PC-3 (cell line): ENCODE data around the gene DCTN2. TPM values are rescaled to one million over a fixed set of nuclear protein-coding genes. Genes with fewer than 3 reads are reported as not detected.

Source experiments
- ATAC-seq: fragments of 200-7000 bp; cut with Tn5 transposase; 2 replicates; pipeline ENCODE4 v1.9.1; 2020; ENCODE audit warnings: mild to moderate bottlenecking, moderate library complexity
- BruUV-seq: library from RNA; stranded (reverse); fragments of 400-500 nt; replicated peaks from 2 replicates; lab custom pipeline; 2021; lab: Mats Ljungman, UMichigan
- CTCF ChIA-PET: fragments of 300-600 bp; sonication (Branson Sonifier 250); formaldehyde crosslinking; loops from one replicate; lab custom pipeline; 2022; ENCODE audit warnings: antibody characterized with exemption; lab: Charles Lee
- POLR2A ChIA-PET: fragments of 300-600 bp; sonication (Branson Sonifier 250); formaldehyde crosslinking; loops from one replicate; lab custom pipeline; 2022; ENCODE audit warnings: antibody characterized with exemption; ENCODE audit not compliant: unreplicated experiment; lab: Charles Lee
- DNase-seq: peaks from one replicate; pipeline ENCODE4 v3.0.0-alpha.2; 2015
- H2AFZ ChIP-seq: fragments of 300-600 bp; sonication (generic); 2 replicates; pipeline ENCODE4 v1.6.0; 2016; ENCODE audit warnings: antibody characterized with exemption, low read length
- H3F3A ChIP-seq: fragments of 300-600 bp; sonication (generic); one replicate; pipeline ENCODE4 v1.6.0; 2017; ENCODE audit warnings: antibody characterized with exemption, low read length, control low read depth, mild to moderate bottlenecking; ENCODE audit not compliant: unreplicated experiment
- H3K27ac ChIP-seq: fragments of 300-600 bp; sonication (generic); 2 replicates; pipeline ENCODE4 v1.5.1; 2016; ENCODE audit warnings: mild to moderate bottlenecking, low read length
- H3K27me3 ChIP-seq: fragments of 300-600 bp; sonication (generic); 2 replicates; pipeline ENCODE4 v1.6.1; 2016; ENCODE audit warnings: low read length, mixed read lengths
- H3K36me3 ChIP-seq: fragments of 300-600 bp; sonication (generic); 2 replicates; pipeline ENCODE4 v1.6.1; 2016; ENCODE audit warnings: low read depth, mixed run types, low read length, mixed read lengths
- H3K4me1 ChIP-seq: fragments of 300-600 bp; sonication (generic); 2 replicates; pipeline ENCODE4 v1.5.1; 2016; ENCODE audit warnings: low read length; ENCODE audit not compliant: insufficient read depth
- H3K4me2 ChIP-seq: fragments of 300-600 bp; sonication (generic); 2 replicates; pipeline ENCODE4 v1.6.0; 2016; ENCODE audit warnings: low read length
- H3K4me3 ChIP-seq: fragments of 300-600 bp; sonication (generic); 2 replicates; pipeline ENCODE4 v1.5.1; 2016; ENCODE audit warnings: mild to moderate bottlenecking, low read length, mixed read lengths
- H3K79me2 ChIP-seq: fragments of 300-600 bp; sonication (generic); 2 replicates; pipeline ENCODE4 v1.6.1; 2017; ENCODE audit warnings: low read length, mixed read lengths
- H3K9ac ChIP-seq: fragments of 300-600 bp; sonication (generic); 2 replicates; pipeline ENCODE4 v1.6.0; 2016; ENCODE audit warnings: mild to moderate bottlenecking, low read length
- H3K9me2 ChIP-seq: fragments of 300-600 bp; sonication (generic); replicated peaks from 2 replicates; pipeline ENCODE4 v1.6.1; 2016; ENCODE audit warnings: mixed run types, low read length, mixed read lengths
- H3K9me3 ChIP-seq: fragments of 300-600 bp; sonication (generic); 2 replicates; pipeline ENCODE4 v1.6.1; 2016; ENCODE audit warnings: low read length, mixed read lengths
- H4K20me1 ChIP-seq: fragments of 300-600 bp; sonication (generic); 2 replicates; pipeline ENCODE4 v1.6.1; 2016; ENCODE audit warnings: low read length, mixed read lengths
- EZH2 ChIP-seq: fragments of 300-600 bp; sonication (generic); IDR thresholded peaks from one replicate; pipeline ENCODE4 v1.6.1; 2017; ENCODE audit warnings: antibody characterized with exemption, mild to moderate bottlenecking, low read length; ENCODE audit not compliant: unreplicated experiment
- EZH2phosphoT487 ChIP-seq: fragments of 300-600 bp; sonication (generic); IDR thresholded peaks from 2 replicates; pipeline ENCODE4 v1.6.1; 2018; ENCODE audit warnings: mild to moderate bottlenecking, antibody characterized with exemption, low read length, borderline replicate concordance
- intact Hi-C: fragments of 100-400 bp; cut with micrococcal nuclease; formaldehyde crosslinking; loops from 2 replicates; pipeline ENCODE4 v1.9.0; 2023
- total RNA-seq: library from RNA; depleted of rRNA; stranded (reverse); fragments of >200 nt; gene quantifications from 2 replicates; pipeline ENCODE4 v1.2.3, GENCODE V29; 2014
- TF ChIP-seq, protein P1 (sequence below): fragments of 300-600 bp; sonication (generic); conservative IDR thresholded peaks from 2 replicates; pipeline ENCODE4 v1.5.1; 2017; ENCODE audit warnings: antibody characterized with exemption, low read depth, mild to moderate bottlenecking, low read length

The DCTN2 gene
- total RNA-seq, 1 experiment from 2014 or later, result 88.5 TPM

DNA sequence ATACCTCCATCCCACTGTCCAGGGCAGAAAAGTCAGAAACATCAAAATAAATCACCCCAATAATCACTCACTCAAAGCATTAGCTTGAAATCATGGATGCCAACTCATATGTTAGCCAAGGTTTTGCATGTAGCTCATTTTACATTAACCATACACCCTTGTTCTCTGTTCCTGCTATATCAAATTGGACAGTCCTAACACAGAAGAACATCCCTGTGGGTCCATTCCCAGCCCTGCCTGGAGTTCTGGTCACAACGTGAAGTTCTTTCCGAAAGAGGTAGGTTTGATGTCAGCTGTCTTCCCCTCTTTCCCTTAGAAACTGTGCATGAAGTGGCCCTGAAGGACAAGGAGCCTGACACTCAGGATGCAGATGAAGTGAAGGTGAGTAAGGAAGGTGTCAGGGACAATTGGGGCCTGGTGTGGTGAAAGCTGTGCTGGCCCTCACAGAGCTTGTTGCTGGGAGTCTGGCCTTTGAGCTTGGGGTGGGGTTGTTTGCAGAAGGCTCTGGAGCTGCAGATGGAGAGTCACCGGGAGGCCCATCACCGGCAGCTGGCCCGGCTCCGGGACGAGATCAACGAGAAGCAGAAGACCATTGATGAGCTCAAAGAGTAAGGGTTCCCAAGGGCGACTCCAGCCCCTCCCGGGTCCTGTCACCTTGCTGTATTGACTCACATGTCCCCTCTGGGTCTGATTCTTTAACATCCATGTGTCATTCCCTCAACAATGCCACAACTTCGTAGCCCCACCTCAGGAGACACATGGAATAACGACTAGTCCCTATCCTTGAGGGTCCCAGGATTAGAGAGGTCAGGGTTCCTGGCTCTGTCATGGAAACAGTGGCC is 29.0 kb upstream of the DCTN2 start:
- POLR2A ChIA-PET, result interaction anchor here (0.6 kb wide), 1 partner anchor 90 kb away, joined by 3 read pairs; no protein-coding TSS in a partner anchor

GRCh38 chr12:57574795-57575194 is 27.8 kb upstream of the DCTN2 start:
- no peaks in the 10 kb centered on the region for H3K27me3 ChIP-seq
- H3F3A ChIP-seq, result no peaks in the 10 kb centered on the region
- H3K79me2 ChIP-seq, result no peaks in the 10 kb centered on the region
- H3K9ac ChIP-seq, result no peak overlapping the region
- no peak for ATAC-seq
- ChIA-PET CTCF (interaction anchor here (1.0 kb wide), 1 partner anchor 9 kb away, joined by 5 read pairs; no protein-coding TSS in a partner anchor), POLR2A (no interaction called here)
- no peak overlapping the region for H3K4me3 ChIP-seq
- intact Hi-C loops, result no loop called here
- no peak for DNase-seq
- TF ChIP-seq EZH2 (no peak), EZH2phosphoT487 (no peak)
- TF ChIP-seq, protein P1, sequence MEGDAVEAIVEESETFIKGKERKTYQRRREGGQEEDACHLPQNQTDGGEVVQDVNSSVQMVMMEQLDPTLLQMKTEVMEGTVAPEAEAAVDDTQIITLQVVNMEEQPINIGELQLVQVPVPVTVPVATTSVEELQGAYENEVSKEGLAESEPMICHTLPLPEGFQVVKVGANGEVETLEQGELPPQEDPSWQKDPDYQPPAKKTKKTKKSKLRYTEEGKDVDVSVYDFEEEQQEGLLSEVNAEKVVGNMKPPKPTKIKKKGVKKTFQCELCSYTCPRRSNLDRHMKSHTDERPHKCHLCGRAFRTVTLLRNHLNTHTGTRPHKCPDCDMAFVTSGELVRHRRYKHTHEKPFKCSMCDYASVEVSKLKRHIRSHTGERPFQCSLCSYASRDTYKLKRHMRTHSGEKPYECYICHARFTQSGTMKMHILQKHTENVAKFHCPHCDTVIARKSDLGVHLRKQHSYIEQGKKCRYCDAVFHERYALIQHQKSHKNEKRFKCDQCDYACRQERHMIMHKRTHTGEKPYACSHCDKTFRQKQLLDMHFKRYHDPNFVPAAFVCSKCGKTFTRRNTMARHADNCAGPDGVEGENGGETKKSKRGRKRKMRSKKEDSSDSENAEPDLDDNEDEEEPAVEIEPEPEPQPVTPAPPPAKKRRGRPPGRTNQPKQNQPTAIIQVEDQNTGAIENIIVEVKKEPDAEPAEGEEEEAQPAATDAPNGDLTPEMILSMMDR, result no peak
- H2AFZ ChIP-seq, result no peak overlapping the region
- H3K9me2 ChIP-seq, result no peaks in the 10 kb centered on the region
- H4K20me1 ChIP-seq, result no peaks in the 10 kb centered on the region
- no peaks in the 10 kb centered on the region for H3K9me3 ChIP-seq
- no TSS peak for BruUV-seq
- no peak overlapping the region for H3K4me2 ChIP-seq
- H3K4me1 ChIP-seq, result peaks cover 4% of the 10 kb centered on the region
- H3K27ac ChIP-seq, result no peak overlapping the region
- H3K36me3 ChIP-seq, result no peaks in the 10 kb centered on the region

More for the DNA sequence above, 29.0 kb upstream of the DCTN2 start:
- no peaks in the 10 kb centered on the region for H3K9me2 ChIP-seq
- DNase-seq, result no peak
- H2AFZ ChIP-seq, result no peak overlapping the region
- intact Hi-C loops, result no loop called here
- no peaks in the 10 kb centered on the region for H4K20me1 ChIP-seq
- CTCF ChIA-PET, result interaction anchor here (1.0 kb wide), 1 partner anchor 8 kb away, joined by 5 read pairs; no protein-coding TSS in a partner anchor
- no peak for TF ChIP-seq EZH2phosphoT487
- TF ChIP-seq, protein P1, result no peak
- TF ChIP-seq EZH2, result no peak
- peaks cover 9% of the 10 kb centered on the region for H3K4me1 ChIP-seq
- H3K36me3 ChIP-seq, result no peaks in the 10 kb centered on the region
- H3K79me2 ChIP-seq, result no peaks in the 10 kb centered on the region
- no peak overlapping the region for H3K4me2 ChIP-seq
- no peaks in the 10 kb centered on the region for H3K9me3 ChIP-seq
- no peak overlapping the region for H3K4me3 ChIP-seq
- ATAC-seq, result no peak
- H3K27me3 ChIP-seq, result no peaks in the 10 kb centered on the region
- H3F3A ChIP-seq, result no peaks in the 10 kb centered on the region
- no peak overlapping the region for H3K27ac ChIP-seq
- no TSS peak for BruUV-seq
- H3K9ac ChIP-seq, result no peak overlapping the region
